IMR-90 (cell line): ENCODE results near the gene TRMT1. TPM values are rescaled to one million over a fixed set of nuclear protein-coding genes. Genes with fewer than 3 reads are reported as not detected.

Experiments
- ATAC-seq: fragments of 200-7000 bp; cut with Tn5 transposase; 2 replicates; pipeline ENCODE4 v1.9.1; 2020; ENCODE audit warnings: low read depth, mild to moderate bottlenecking, moderate library complexity
- BruUV-seq: library from RNA; stranded (reverse); fragments of 400-500 nt; replicated peaks from 2 replicates; lab custom pipeline; 2021; lab: Mats Ljungman, UMichigan
- CTCF ChIA-PET: fragments of 300-600 bp; formaldehyde crosslinking; extraction: SDS; loops from one replicate; lab custom pipeline; 2021; ENCODE audit warnings: antibody characterized with exemption; lab: Yijun Ruan, JAX
- POLR2A ChIA-PET: fragments of 300-600 bp; sonication (Branson Sonifier 250); formaldehyde crosslinking; loops from one replicate; lab custom pipeline; 2022; ENCODE audit warnings: antibody characterized with exemption; ENCODE audit not compliant: unreplicated experiment; lab: Charles Lee
- DNase-seq: peaks from one replicate; pipeline ENCODE4 v3.0.0; 2013
- H2AFZ ChIP-seq: replicated peaks from 2 replicates; pipeline ENCODE3; 2013; ENCODE audit warnings: low read length, mild to moderate bottlenecking; ENCODE audit not compliant: poor library complexity
- H2AK5ac ChIP-seq: 2 replicates; pipeline ENCODE4 v1.6.1; 2013; ENCODE audit warnings: low read depth, low read length, inconsistent platforms
- H2AK9ac ChIP-seq: replicated peaks from 2 replicates; pipeline ENCODE3; 2013; ENCODE audit warnings: mild to moderate bottlenecking, low read depth, low read length, moderate library complexity; ENCODE audit not compliant: poor library complexity
- H2BK120ac ChIP-seq: 2 replicates; pipeline ENCODE4 v1.6.1; 2013; ENCODE audit warnings: low read depth, low read length, inconsistent platforms
- H2BK15ac ChIP-seq: 3 replicates; pipeline ENCODE4 v1.6.1; 2013; ENCODE audit warnings: low read depth, low read length, inconsistent platforms
- H2BK20ac ChIP-seq: 2 replicates; pipeline ENCODE4 v1.6.1; 2013; ENCODE audit warnings: low read depth, mild to moderate bottlenecking, inconsistent platforms, low read length, moderate library complexity
- H2BK5ac ChIP-seq: 2 replicates; pipeline ENCODE4 v1.6.1; 2013; ENCODE audit warnings: mild to moderate bottlenecking, low read depth, low read length, inconsistent platforms; ENCODE audit not compliant: poor library complexity, severe bottlenecking
- H3K14ac ChIP-seq: replicated peaks from 2 replicates; pipeline ENCODE4 v1.6.1; 2013; ENCODE audit warnings: low read depth, low read length, inconsistent platforms
- H3K18ac ChIP-seq: 2 replicates; pipeline ENCODE4 v1.6.1; 2013; ENCODE audit warnings: low read depth, low read length, control low read depth
- H3K23ac ChIP-seq: 2 replicates; pipeline ENCODE4 v1.6.1; 2013; ENCODE audit warnings: low read depth, low read length, inconsistent platforms
- H3K27ac ChIP-seq: 2 replicates; pipeline ENCODE4 v1.5.1; 2013; ENCODE audit warnings: mild to moderate bottlenecking, control low read depth, low read length; ENCODE audit not compliant: insufficient read depth
- H3K27me3 ChIP-seq: 2 replicates; pipeline ENCODE4 v1.6.1; 2013; ENCODE audit warnings: low read length; ENCODE audit not compliant: control insufficient read depth, insufficient read depth
- H3K36me3 ChIP-seq: 2 replicates; pipeline ENCODE4 v1.6.1; 2013; ENCODE audit warnings: low read length, mixed read lengths; ENCODE audit not compliant: control insufficient read depth, insufficient read depth
- H3K4ac ChIP-seq: 2 replicates; pipeline ENCODE4 v1.6.1; 2013; ENCODE audit warnings: low read depth, low read length, inconsistent platforms
- H3K4me1 ChIP-seq: 2 replicates; pipeline ENCODE4 v1.6.1; 2013; ENCODE audit warnings: low read length, mixed read lengths; ENCODE audit not compliant: control insufficient read depth, insufficient read depth
- H3K4me2 ChIP-seq: 2 replicates; pipeline ENCODE4 v1.6.1; 2013; ENCODE audit warnings: low read depth, mild to moderate bottlenecking, control low read depth, low read length, moderate library complexity
- H3K4me3 ChIP-seq: 2 replicates; pipeline ENCODE4 v1.5.1; 2013; ENCODE audit warnings: low read depth, mild to moderate bottlenecking, control low read depth, low read length, moderate library complexity; ENCODE audit not compliant: insufficient read depth
- H3K56ac ChIP-seq: 2 replicates; pipeline ENCODE4 v1.6.1; 2013; ENCODE audit warnings: low read length, inconsistent platforms; ENCODE audit not compliant: insufficient read depth; ENCODE audit errors: extremely low read depth
- H3K79me1 ChIP-seq, 2 experiments: 2 replicates each; pipeline ENCODE4 v1.6.1; 2013; ENCODE audit warnings: low read length in 2 of 2, inconsistent platforms in 1 of 2, low read depth in 1 of 2
- H3K9ac ChIP-seq: 2 replicates; pipeline ENCODE4 v1.6.1; 2013; ENCODE audit warnings: low read depth, low read length, control low read depth
- H3K9me1 ChIP-seq: 2 replicates; pipeline ENCODE4 v1.6.1; 2013; ENCODE audit warnings: low read length, inconsistent platforms; ENCODE audit not compliant: insufficient read depth
- H3K9me3 ChIP-seq: 2 replicates; pipeline ENCODE4 v1.6.1; 2013; ENCODE audit warnings: low read length; ENCODE audit not compliant: control insufficient read depth, insufficient read depth
- H4K20me1 ChIP-seq: 2 replicates; pipeline ENCODE4 v1.6.1; 2013; ENCODE audit warnings: low read length, inconsistent platforms; ENCODE audit not compliant: insufficient read depth
- H4K5ac ChIP-seq: 2 replicates; pipeline ENCODE4 v1.6.1; 2013; ENCODE audit warnings: mild to moderate bottlenecking, low read depth, low read length, control low read depth
- H4K8ac ChIP-seq, 2 experiments: 2 replicates each; pipeline ENCODE4 v1.6.1; 2013; ENCODE audit warnings: low read depth in 2 of 2, low read length in 2 of 2, control low read depth in 1 of 2, inconsistent platforms in 1 of 2
- H4K91ac ChIP-seq: 2 replicates; pipeline ENCODE4 v1.6.1; 2013; ENCODE audit warnings: low read depth, low read length, inconsistent platforms; ENCODE audit not compliant: insufficient read depth
- BHLHE40 ChIP-seq: fragments of 150-350 bp; IDR thresholded peaks from 2 replicates; pipeline ENCODE4 v1.6.1; 2016; ENCODE audit warnings: mild to moderate bottlenecking, low read depth, low read length
- CEBPB ChIP-seq: IDR thresholded peaks from 2 replicates; pipeline ENCODE4 v1.6.1; 2012; ENCODE audit warnings: low read depth, low read length, improper control_type of control experiment
- CHD1 ChIP-seq: IDR thresholded peaks from 2 replicates; pipeline ENCODE4 v1.6.1; 2012; ENCODE audit warnings: low read depth, low read length, improper control_type of control experiment
- ELK1 ChIP-seq: fragments of 150-350 bp; IDR thresholded peaks from 2 replicates; pipeline ENCODE4 v1.6.1; 2016; ENCODE audit warnings: low read depth, mild to moderate bottlenecking, low read length, moderate library complexity, borderline replicate concordance
- FOS ChIP-seq: fragments of 150-350 bp; IDR thresholded peaks from 2 replicates; pipeline ENCODE4 v1.6.1; 2016; ENCODE audit warnings: low read depth, low read length
- MAFK ChIP-seq: IDR thresholded peaks from 2 replicates; pipeline ENCODE4 v1.6.1; 2012; ENCODE audit warnings: low read depth, low read length, improper control_type of control experiment
- MAZ ChIP-seq: IDR thresholded peaks from 2 replicates; pipeline ENCODE4 v1.6.1; 2012; ENCODE audit warnings: low read depth, mild to moderate bottlenecking, low read length, improper control_type of control experiment, moderate library complexity, borderline replicate concordance
- MXI1 ChIP-seq: IDR thresholded peaks from 2 replicates; pipeline ENCODE4 v1.6.1; 2012; ENCODE audit warnings: low read depth, mild to moderate bottlenecking, low read length, moderate library complexity, borderline replicate concordance
- NFE2L2 ChIP-seq: fragments of 150-350 bp; IDR thresholded peaks from 2 replicates; pipeline ENCODE4 v1.6.1; 2016; ENCODE audit warnings: low read depth, mild to moderate bottlenecking, low read length
- POLR2A ChIP-seq: IDR thresholded peaks from 2 replicates; pipeline ENCODE4 v1.6.1; 2012; ENCODE audit warnings: mild to moderate bottlenecking, low read depth, low read length
- RAD21 ChIP-seq: IDR thresholded peaks from 2 replicates; pipeline ENCODE4 v1.6.1; 2012; ENCODE audit warnings: low read length, improper control_type of control experiment
- RCOR1 ChIP-seq: IDR thresholded peaks from 2 replicates; pipeline ENCODE4 v1.6.1; 2012; ENCODE audit warnings: mild to moderate bottlenecking, low read length, improper control_type of control experiment; ENCODE audit not compliant: insufficient replicate concordance
- RFX5 ChIP-seq: IDR thresholded peaks from 2 replicates; pipeline ENCODE4 v1.8.0; 2012; ENCODE audit warnings: low read depth, mild to moderate bottlenecking, low read length, moderate library complexity
- SMC3 ChIP-seq: fragments of 150-350 bp; IDR thresholded peaks from 2 replicates; pipeline ENCODE4 v1.6.1; 2016; ENCODE audit warnings: low read depth, mild to moderate bottlenecking, antibody characterized with exemption, low read length, moderate library complexity
- USF2 ChIP-seq: fragments of 150-350 bp; IDR thresholded peaks from 2 replicates; pipeline ENCODE4 v1.6.1; 2017; ENCODE audit warnings: mild to moderate bottlenecking, antibody characterized with exemption, low read length, low read depth
- WGBS, 2 experiments: methylation state at CpG; one replicate each; pipeline versions ENCODE4 v1.1.5 to v1.1.7; 2013; ENCODE audit warnings: missing lambda C conversion rate in 2 of 2; ENCODE audit not compliant: insufficient read length in 1 of 2; ENCODE audit errors: extremely low coverage in 2 of 2; 5-methylcytosine and 5-hydroxymethylcytosine counted together
- dilution Hi-C: fragments of 300-500 bp; cut with HindIII; formaldehyde crosslinking; loops from one replicate; pipeline ENCODE4 v1.14.3; 2018; ENCODE audit warnings: low sequenced_read_pairs; ENCODE audit not compliant: unreplicated experiment
- in situ Hi-C: fragments of 300-500 bp; cut with MboI; formaldehyde crosslinking; loops from 3 replicates; pipeline ENCODE4 v1.14.3; 2019; ENCODE audit warnings: low sequenced_read_pairs, inconsistent platforms, mixed read lengths
- intact Hi-C: fragments of 100-400 bp; cut with micrococcal nuclease; formaldehyde crosslinking; loops from 2 replicates; pipeline ENCODE4 v1.10.0; 2022
- polyA plus RNA-seq, 3 experiments: library from polyadenylated mRNA; depleted of rRNA; stranded (reverse); fragments of >200 nt; gene quantifications; 2 replicates each; pipeline ENCODE4 v1.2.3, GENCODE V29; 2012; ENCODE audit warnings: low replicate concordance in 1 of 3
- total RNA-seq: library from RNA; depleted of rRNA; stranded (reverse); fragments of >200 nt; gene quantifications from 2 replicates; pipeline ENCODE4 v1.2.3, GENCODE V29; 2012
- TF ChIP-seq, protein P1 (sequence below): conservative IDR thresholded peaks from 2 replicates; pipeline ENCODE4 v1.5.1; 2012; ENCODE audit warnings: mild to moderate bottlenecking, low read depth, low read length, improper control_type of control experiment

The TRMT1 gene
- total and polyA plus RNA-seq, 2 of the 4 experiments (the other 2 are of a cell fraction) = 28.3 to 56.0 TPM

DNA sequence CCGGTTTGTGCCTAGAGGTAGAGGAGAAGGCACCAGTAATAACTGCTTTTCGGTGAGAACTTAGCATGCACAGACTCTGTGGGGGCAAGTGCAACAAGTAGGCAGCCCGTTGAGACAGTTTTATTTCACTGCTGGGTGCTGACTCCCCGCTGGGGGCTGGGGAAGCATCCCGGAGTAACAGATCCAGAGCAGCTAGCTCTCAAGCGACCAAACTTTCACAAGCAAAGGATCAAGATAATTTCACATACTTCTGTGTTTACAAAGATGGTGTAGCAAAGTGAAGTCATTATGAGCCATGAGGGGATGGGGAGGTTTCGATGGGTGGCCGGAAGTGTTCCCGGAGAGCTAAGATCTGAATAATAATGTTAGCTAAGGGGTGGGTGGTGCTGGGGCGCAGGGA is 4.3 kb upstream of the TRMT1 start:
- Histone ChIP-seq H2AFZ (peak overlapping the region; percentile 52), H3K4me2 (peak overlapping the region; percentile 76), H3K9me3 (no peaks in the 10 kb centered on the region), H2AK9ac (peak overlapping the region; percentile 90), H3K14ac (peak overlapping the region; percentile 85), H2BK15ac (peak overlapping the region; percentile 71; the same call in 1 of the 3 replicates), H2BK5ac (peak overlapping the region; percentile 94), H2BK20ac (no peak overlapping the region), H2AK5ac (peak overlapping the region; percentile 95), H4K5ac (peak overlapping the region; percentile 25; the same call in 1 of the 2 replicates), H4K20me1 (peaks cover 65% of the 10 kb centered on the region), H4K91ac (peak overlapping the region; percentile 65; the same call in 1 of the 2 replicates), H3K18ac (no peak overlapping the region), H4K8ac (peak overlapping the region in 1 of 2 experiments; percentile 8; a peak in 2 of 4 replicates), H3K36me3 (peaks cover 16% of the 10 kb centered on the region), H3K4me1 (peaks cover 22% of the 10 kb centered on the region), H3K79me1 (peaks cover 0 to 76% of the 10 kb centered on the region in 2 experiments; a peak in 3 of 4 replicates), H3K4me3 (peak overlapping the region; percentile 6; the same call in 1 of the 2 replicates), H3K27ac (peak overlapping the region; percentile 69), H3K9ac (peak overlapping the region; percentile 44), H3K27me3 (no peaks in the 10 kb centered on the region), H3K4ac (peak overlapping the region; percentile 88), H3K56ac (no peak overlapping the region), H3K9me1 (peaks cover 26% of the 10 kb centered on the region), H2BK120ac (peak overlapping the region; percentile 49), H3K23ac (peak overlapping the region; percentile 95)
- POLR2A ChIA-PET = no interaction called here
- peak; percentile 85 for DNase-seq
- intact Hi-C loops = no loop called here
- CTCF ChIA-PET = interaction anchor here (1.0 kb wide), 1 partner anchor 155 kb away, joined by 3 read pairs; no protein-coding TSS in a partner anchor
- TF ChIP-seq SMC3 = peak; percentile 22; the same call in 1 of the 2 replicates
- peak; percentile 28 for TF ChIP-seq RAD21
- no peak for TF ChIP-seq MAFK
- no peak for TF ChIP-seq NFE2L2
- peak; percentile 72 for TF ChIP-seq CEBPB
- TF ChIP-seq RFX5 = no peak
- peak; percentile 17 for TF ChIP-seq RCOR1
- no peak for TF ChIP-seq BHLHE40
- no peak for TF ChIP-seq USF2
- TF ChIP-seq MXI1 = no peak
- TF ChIP-seq ELK1 = no peak
- TF ChIP-seq, protein P1, sequence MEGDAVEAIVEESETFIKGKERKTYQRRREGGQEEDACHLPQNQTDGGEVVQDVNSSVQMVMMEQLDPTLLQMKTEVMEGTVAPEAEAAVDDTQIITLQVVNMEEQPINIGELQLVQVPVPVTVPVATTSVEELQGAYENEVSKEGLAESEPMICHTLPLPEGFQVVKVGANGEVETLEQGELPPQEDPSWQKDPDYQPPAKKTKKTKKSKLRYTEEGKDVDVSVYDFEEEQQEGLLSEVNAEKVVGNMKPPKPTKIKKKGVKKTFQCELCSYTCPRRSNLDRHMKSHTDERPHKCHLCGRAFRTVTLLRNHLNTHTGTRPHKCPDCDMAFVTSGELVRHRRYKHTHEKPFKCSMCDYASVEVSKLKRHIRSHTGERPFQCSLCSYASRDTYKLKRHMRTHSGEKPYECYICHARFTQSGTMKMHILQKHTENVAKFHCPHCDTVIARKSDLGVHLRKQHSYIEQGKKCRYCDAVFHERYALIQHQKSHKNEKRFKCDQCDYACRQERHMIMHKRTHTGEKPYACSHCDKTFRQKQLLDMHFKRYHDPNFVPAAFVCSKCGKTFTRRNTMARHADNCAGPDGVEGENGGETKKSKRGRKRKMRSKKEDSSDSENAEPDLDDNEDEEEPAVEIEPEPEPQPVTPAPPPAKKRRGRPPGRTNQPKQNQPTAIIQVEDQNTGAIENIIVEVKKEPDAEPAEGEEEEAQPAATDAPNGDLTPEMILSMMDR = no peak
- TF ChIP-seq FOS = no peak
- no peak for TF ChIP-seq MAZ
- TF ChIP-seq CHD1 = no peak
- peak; percentile 59; the same call in 1 of the 2 replicates for TF ChIP-seq POLR2A
- peak; percentile 5 for ATAC-seq
- BruUV-seq = no TSS peak
- in situ Hi-C loops = no loop called here
- dilution Hi-C loops = no loop called here
- 66% methylated on average over 2 of the region's 10 CpGs; no CpG with 5 or more reads in 1 of the 2 experiments for WGBS, 2 experiments
